SK-N-SH (cell line): Measurements from ENCODE around the gene IL11.

Experiments used
- CTCF ChIP-seq: fragments of 200-600 bp; sonication (generic); IDR thresholded peaks from 2 replicates; pipeline ENCODE4 v1.6.1; 2017; ENCODE audit warnings: antibody characterized with exemption, mild to moderate bottlenecking, moderate library complexity
- ELF1 ChIP-seq: IDR thresholded peaks from 2 replicates; pipeline ENCODE4 v1.4.0; 2012
- EP300 ChIP-seq, 2 experiments: IDR thresholded peaks; 2 replicates each; pipeline versions ENCODE4 v1.4.0 to v1.6.1; 2012; ENCODE audit warnings: borderline replicate concordance in 1 of 2, low read depth in 1 of 2, low read length in 1 of 2
- POLR2AphosphoS5 ChIP-seq: IDR thresholded peaks from 2 replicates; pipeline ENCODE4 v1.6.1; 2012; ENCODE audit warnings: low read depth, low read length
- TAF1 ChIP-seq: IDR thresholded peaks from 2 replicates; pipeline ENCODE4 v1.6.1; 2012; ENCODE audit warnings: low read depth, mild to moderate bottlenecking, low read length, moderate library complexity, borderline replicate concordance

GRCh38 chr19:55352040-55352439 lies 18.2 kb downstream of the IL11 start:
- TF ChIP-seq EP300 (IDR thresholded peaks at IDR 0.05; ENCODE audit: borderline replicate concordance in 1 of 2, low read depth in 1 of 2, low read length in 1 of 2) (no peak), TAF1 (no peak), CTCF (no peak), POLR2AphosphoS5 (no peak), ELF1 (no peak)
